Measurements from ENCODE around the gene LAMB2. TPM values are rescaled to one million over a fixed set of nuclear protein-coding genes. Genes with fewer than 3 reads are reported as not detected.

The LAMB2 gene
- total and polyA plus RNA-seq, 4 donors = 153 to 616 (median 311) TPM

GRCh38 chr3:49098429-49098828 lies 34.4 kb downstream of the LAMB2 start:
- peaks cover 0 to 8% (median 3%) of the 10 kb centered on the region in 5 donors for H3K4me1 ChIP-seq (ENCODE audit: control insufficient read depth in 5 of 5, insufficient read depth in 5 of 5, low read length in 5 of 5)
- H3K9me3 ChIP-seq (ENCODE audit: control insufficient read depth in 4 of 4, insufficient read depth in 3 of 4, low read length in 3 of 4) = no peaks in the 10 kb centered on the region
- no peak overlapping the region for H3K9ac ChIP-seq (ENCODE audit: insufficient read depth in 1 of 2, low read length in 2 of 2)
- peaks cover 16 to 49% (median 38%) of the 10 kb centered on the region in 4 donors for H3K36me3 ChIP-seq (ENCODE audit: control insufficient read depth in 4 of 4, insufficient read depth in 4 of 4, low read length in 4 of 4)
- WGBS, 2 donors = 58 to 60% methylated on average over 5 of the region's 5 CpGs
- no peak overlapping the region for H3K27ac ChIP-seq (ENCODE audit: low read depth in 1 of 2, low read length in 1 of 2)
- no peak for ATAC-seq (ENCODE audit: insufficient read depth, low FRiP score)
- H3K4me3 ChIP-seq = no peak overlapping the region
- no peaks in the 10 kb centered on the region for H3K27me3 ChIP-seq (ENCODE audit: control insufficient read depth in 3 of 3, insufficient read depth in 3 of 3, low read length in 2 of 3)
- TF ChIP-seq, protein P1, sequence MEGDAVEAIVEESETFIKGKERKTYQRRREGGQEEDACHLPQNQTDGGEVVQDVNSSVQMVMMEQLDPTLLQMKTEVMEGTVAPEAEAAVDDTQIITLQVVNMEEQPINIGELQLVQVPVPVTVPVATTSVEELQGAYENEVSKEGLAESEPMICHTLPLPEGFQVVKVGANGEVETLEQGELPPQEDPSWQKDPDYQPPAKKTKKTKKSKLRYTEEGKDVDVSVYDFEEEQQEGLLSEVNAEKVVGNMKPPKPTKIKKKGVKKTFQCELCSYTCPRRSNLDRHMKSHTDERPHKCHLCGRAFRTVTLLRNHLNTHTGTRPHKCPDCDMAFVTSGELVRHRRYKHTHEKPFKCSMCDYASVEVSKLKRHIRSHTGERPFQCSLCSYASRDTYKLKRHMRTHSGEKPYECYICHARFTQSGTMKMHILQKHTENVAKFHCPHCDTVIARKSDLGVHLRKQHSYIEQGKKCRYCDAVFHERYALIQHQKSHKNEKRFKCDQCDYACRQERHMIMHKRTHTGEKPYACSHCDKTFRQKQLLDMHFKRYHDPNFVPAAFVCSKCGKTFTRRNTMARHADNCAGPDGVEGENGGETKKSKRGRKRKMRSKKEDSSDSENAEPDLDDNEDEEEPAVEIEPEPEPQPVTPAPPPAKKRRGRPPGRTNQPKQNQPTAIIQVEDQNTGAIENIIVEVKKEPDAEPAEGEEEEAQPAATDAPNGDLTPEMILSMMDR (IDR thresholded peaks at IDR 0.05; ENCODE audit: control extremely low read depth, extremely low read depth) = no peak
- DNase-seq = no peak

- peak within 1 kb of the TSS; percentile 84 for H3K4me3 ChIP-seq
- ATAC-seq (ENCODE audit: insufficient read depth, low FRiP score) (peak; percentile 94), DNase-seq (peak; percentile 99 to 100 (median 99))
- TF ChIP-seq, protein P1 (IDR thresholded peaks at IDR 0.05; ENCODE audit: control extremely low read depth, extremely low read depth) = peak; percentile 32
- H3K9ac ChIP-seq (ENCODE audit: insufficient read depth in 1 of 2, low read length in 2 of 2) = peak within 1 kb of the TSS; percentile 66 to 90
- peak within 1 kb of the TSS; percentile 94 to 97 for H3K27ac ChIP-seq (ENCODE audit: low read depth in 1 of 2, low read length in 1 of 2)
- WGBS, 2 donors = 0 to 1% methylated on average over 54 to 65 of the region's 65 CpGs
- peaks cover 3 to 21% (median 5%) of the 10 kb centered on the region in 5 donors for H3K4me1 ChIP-seq (ENCODE audit: control insufficient read depth in 5 of 5, insufficient read depth in 5 of 5, low read length in 5 of 5)
- H3K27me3 ChIP-seq (ENCODE audit: control insufficient read depth in 3 of 3, insufficient read depth in 3 of 3, low read length in 2 of 3) = no peaks in the 10 kb centered on the region
- H3K9me3 ChIP-seq (ENCODE audit: control insufficient read depth in 4 of 4, insufficient read depth in 3 of 4, low read length in 3 of 4) = no peaks in the 10 kb centered on the region
- H3K36me3 ChIP-seq (ENCODE audit: control insufficient read depth in 4 of 4, insufficient read depth in 4 of 4, low read length in 4 of 4) = peaks cover 0 to 20% (median 8%) of the 10 kb centered on the region in 4 donors
These were observed 38.7 kb downstream of the LAMB2 start, which contains the start of gene QRICH1 for GRCh38 chr3:49093853-49094767. QRICH1 (minus strand) TSS chr3:49094071; CDS start chr3:49077017, 17,054 bp downstream.

- no peaks in the 10 kb centered on the region for H3K9me3 ChIP-seq (ENCODE audit: control insufficient read depth in 4 of 4, insufficient read depth in 3 of 4, low read length in 3 of 4)
- H3K27me3 ChIP-seq (ENCODE audit: control insufficient read depth in 3 of 3, insufficient read depth in 3 of 3, low read length in 2 of 3) = no peaks in the 10 kb centered on the region
- DNase-seq = peak; percentile 83 to 91 (median 88)
- peaks cover 0 to 13% (median 2%) of the 10 kb centered on the region in 4 donors for H3K36me3 ChIP-seq (ENCODE audit: control insufficient read depth in 4 of 4, insufficient read depth in 4 of 4, low read length in 4 of 4)
- peak; percentile 50 for ATAC-seq (ENCODE audit: insufficient read depth, low FRiP score)
- TF ChIP-seq, protein P1 (IDR thresholded peaks at IDR 0.05; ENCODE audit: control extremely low read depth, extremely low read depth) = no peak
- H3K9ac ChIP-seq (ENCODE audit: insufficient read depth in 1 of 2, low read length in 2 of 2) = peak overlapping the region; percentile 66 to 90
- peaks cover 3 to 21% (median 5%) of the 10 kb centered on the region in 5 donors for H3K4me1 ChIP-seq (ENCODE audit: control insufficient read depth in 5 of 5, insufficient read depth in 5 of 5, low read length in 5 of 5)
- 0 to 1% methylated on average over 82 to 86 of the region's 86 CpGs for WGBS, 2 donors
- peak overlapping the region; percentile 94 to 97 for H3K27ac ChIP-seq (ENCODE audit: low read depth in 1 of 2, low read length in 1 of 2)
- peak overlapping the region; percentile 84 for H3K4me3 ChIP-seq
These were observed 39.7 kb downstream of the LAMB2 start for GRCh38 chr3:49092938-49093852.
